Brain pericyte (primary cell): Measurements from ENCODE around the gene ACVR1B.
A peak's percentile ranks its signal among the peaks of the same experiment; 100 is the strongest.

Source experiments
- DNase-seq: peaks from one replicate; pipeline ENCODE4 v3.0.0-alpha.2; 2012; ENCODE audit warnings: low read depth, low spot score

ACVR1B gene

GRCh38 chr12:52004042-52004648 is 52.6 kb downstream of the ACVR1B start:
- no peak for DNase-seq

GRCh38 chr12:52005218-52005902 is 53.9 kb downstream of the ACVR1B start:
- no peak for DNase-seq

- no peak for DNase-seq
Observed at GRCh38 chr12:52005903-52006703, 54.6 kb downstream of the ACVR1B start.

- no peak for DNase-seq
Observed at GRCh38 chr12:52006726-52007157, 55.2 kb downstream of the ACVR1B start, which contains the start of gene TAMALIN. Gene TAMALIN (plus strand): TSS chr12:52006946. CDS start chr12:52007020, 74 bp downstream.

GRCh38 chr12:52007158-52007921 is 55.8 kb downstream of the ACVR1B start:
- DNase-seq: no peak

GRCh38 chr12:52007982-52008510 is 56.5 kb downstream of the ACVR1B start:
- DNase-seq: no peak

GRCh38 chr12:52009081-52009751 is 57.7 kb downstream of the ACVR1B start:
- DNase-seq: no peak

GRCh38 chr12:52010152-52010622 is 58.7 kb downstream of the ACVR1B start:
- DNase-seq: peak; percentile 83

GRCh38 chr12:52010692-52011601 is 59.4 kb downstream of the ACVR1B start:
- no peak for DNase-seq

GRCh38 chr12:52011602-52012214 is 60.2 kb downstream of the ACVR1B start:
- DNase-seq: no peak

GRCh38 chr12:52013626-52014310 is 62.3 kb downstream of the ACVR1B start:
- DNase-seq: no peak

GRCh38 chr12:52014567-52015530 is 63.4 kb downstream of the ACVR1B start:
- DNase-seq: no peak

GRCh38 chr12:52015532-52016041 is 64.1 kb downstream of the ACVR1B start:
- no peak for DNase-seq

GRCh38 chr12:52018433-52019112 is 67.1 kb downstream of the ACVR1B start:
- no peak for DNase-seq

- DNase-seq: no peak
Observed at GRCh38 chr12:52019113-52019770, 67.7 kb downstream of the ACVR1B start.
